SK-N-MC (cell line): ENCODE measurements around the gene SBK2.

Source experiments
- EZH2 ChIP-seq: fragments of 200-600 bp; sonication (generic); IDR thresholded peaks from one replicate; pipeline ENCODE4 v1.6.1; 2017; ENCODE audit warnings: antibody characterized with exemption
- FOXP2 ChIP-seq: optimal IDR thresholded peaks from 2 replicates; pipeline ENCODE3; 2011; ENCODE audit warnings: mild to moderate bottlenecking, moderate library complexity; ENCODE audit not compliant: insufficient read depth; ENCODE audit errors: extremely low read length, control extremely low read depth
- POLR2AphosphoS5 ChIP-seq: IDR thresholded peaks from 2 replicates; pipeline ENCODE4 v1.6.1; 2012; ENCODE audit warnings: mild to moderate bottlenecking, low read depth, low read length, borderline replicate concordance

DNA sequence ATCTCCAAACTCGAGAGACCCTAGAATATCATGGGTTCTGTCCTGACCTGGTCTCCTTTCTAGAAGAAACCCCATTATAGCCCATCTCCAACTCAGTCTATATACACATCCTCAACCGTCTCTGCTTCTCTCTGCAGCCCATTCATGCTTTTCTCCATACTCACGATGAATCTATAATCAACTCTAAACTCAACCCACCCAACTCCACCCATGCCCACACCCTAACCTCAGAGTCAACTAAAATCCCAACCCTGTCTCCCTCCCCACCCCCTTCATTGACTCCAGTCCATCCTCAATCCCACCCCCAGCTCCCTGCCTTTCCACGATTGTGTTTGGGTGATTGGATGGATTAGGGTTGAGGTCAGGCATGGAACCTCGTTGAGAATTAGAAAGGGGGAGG is 6.6 kb upstream of the SBK2 start:
- no peak for TF ChIP-seq EZH2
- TF ChIP-seq POLR2AphosphoS5 = no peak
- no peak for TF ChIP-seq FOXP2
